GM12891 (cell line): ENCODE results near the gene ROGDI.

Experiments used
- DNase-seq: peaks from one replicate; pipeline ENCODE4 v3.0.0; 2011; ENCODE audit warnings: low spot score; ENCODE audit not compliant: insufficient read length
- FAIRE-seq: peaks from 2 replicates; lab custom pipeline; 2011; peaks lifted over from hg19 to GRCh38; lab: Jason Lieb, UNC
- PAX5 ChIP-seq: IDR thresholded peaks from 2 replicates; pipeline ENCODE4 v1.6.1; 2011; ENCODE audit warnings: low read length, moderate library complexity, mild to moderate bottlenecking; ENCODE audit not compliant: insufficient read depth, severe bottlenecking
- POLR2A ChIP-seq: IDR thresholded peaks from 2 replicates; pipeline ENCODE4 v1.6.1; 2011; ENCODE audit warnings: low read depth, low read length, control low read depth
- POLR2AphosphoS5 ChIP-seq: IDR thresholded peaks from 2 replicates; pipeline ENCODE4 v1.6.1; 2011; ENCODE audit warnings: low read depth, low read length, control low read depth
- POU2F2 ChIP-seq: IDR thresholded peaks from 2 replicates; pipeline ENCODE4 v1.6.1; 2011; ENCODE audit warnings: low read depth, mild to moderate bottlenecking, control low read depth, low read length, moderate library complexity
- SPI1 ChIP-seq: IDR thresholded peaks from 2 replicates; pipeline ENCODE4 v1.6.1; 2011; ENCODE audit warnings: low read depth, low read length, control low read depth
- TAF1 ChIP-seq: IDR thresholded peaks from 2 replicates; pipeline ENCODE4 v1.6.1; 2011; ENCODE audit warnings: low read depth, low read length, control low read depth

The ROGDI gene

GRCh38 chr16:4783951-4784336 is 18.5 kb downstream of the ROGDI start:
- no peak for DNase-seq
- TF ChIP-seq POU2F2 (no peak), PAX5 (no peak), TAF1 (no peak), POLR2AphosphoS5 (no peak), POLR2A (no peak), SPI1 (no peak)
- no peak for FAIRE-seq

DNA sequence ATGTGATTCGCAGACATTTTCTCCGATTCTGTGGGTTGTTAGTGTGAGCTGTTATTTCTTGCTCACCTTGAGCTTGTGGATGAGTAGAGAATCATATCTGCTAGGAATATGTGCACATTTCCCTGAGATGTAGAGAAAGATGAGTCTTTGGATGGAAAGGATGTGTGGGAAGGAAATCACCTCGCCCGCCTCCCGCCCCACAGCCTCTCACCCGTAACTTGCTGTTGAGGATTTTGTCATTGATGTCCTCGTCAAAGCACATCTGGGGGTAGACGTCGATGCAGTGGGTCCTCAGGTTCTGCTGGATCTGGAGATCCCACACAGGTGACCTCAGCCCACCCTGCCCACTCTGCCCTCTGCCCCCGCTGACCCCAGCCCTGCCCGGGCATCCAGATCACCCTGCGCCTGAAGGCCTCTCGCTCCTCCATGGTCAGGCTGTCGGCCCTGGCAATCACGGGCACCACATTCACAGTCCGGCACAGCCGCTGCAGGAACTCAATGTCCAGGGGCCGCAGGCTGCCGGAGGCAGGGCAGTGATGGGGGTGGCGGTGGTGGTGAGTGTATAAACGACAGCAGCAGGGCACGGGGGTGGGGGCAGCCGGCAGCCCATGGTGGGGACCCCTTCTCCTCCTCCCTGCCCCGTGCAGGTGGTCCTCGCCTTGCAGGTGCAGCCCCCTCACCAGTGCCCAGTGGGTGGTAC is 19.0 kb downstream of the ROGDI start:
- TF ChIP-seq SPI1 (no peak), POLR2AphosphoS5 (no peak), POU2F2 (no peak), POLR2A (no peak), TAF1 (no peak)
- no peak for FAIRE-seq
- no peak for DNase-seq

DNA sequence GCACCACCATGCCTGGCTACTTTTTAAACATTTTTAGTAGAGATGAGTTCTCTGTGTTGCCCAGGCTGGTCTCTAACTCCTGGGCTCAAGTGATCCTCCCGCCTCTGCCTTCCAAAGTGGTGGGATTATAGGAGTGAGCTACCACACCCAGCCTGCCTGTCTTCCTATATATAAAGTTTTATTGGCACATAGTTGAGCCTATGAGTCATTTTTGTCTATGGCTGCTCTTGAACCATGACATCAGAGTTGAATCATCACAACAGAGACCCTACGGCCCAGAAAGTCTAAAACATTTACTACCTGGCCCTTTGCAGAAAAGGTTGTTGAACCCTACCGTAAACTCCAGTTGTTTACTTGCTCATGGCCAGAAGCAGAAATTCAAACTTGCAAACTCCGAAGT is 22.2 kb downstream of the ROGDI start:
- DNase-seq = no peak

DNA sequence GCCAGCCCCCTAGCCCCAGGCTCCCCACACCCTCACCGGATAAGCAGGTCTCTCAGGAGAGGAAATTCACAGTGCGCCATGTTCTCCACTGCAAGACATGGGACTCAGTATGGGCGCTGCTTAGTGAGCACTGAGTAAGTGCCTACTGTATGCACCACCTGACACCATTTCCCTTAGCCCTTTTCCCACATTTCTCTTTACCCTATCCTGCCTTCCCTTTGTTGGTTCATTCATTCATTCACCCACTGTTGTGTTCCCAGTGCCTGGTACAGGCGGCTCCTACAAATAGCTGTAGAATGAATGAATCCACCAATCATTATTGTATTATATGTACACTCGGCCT is 24.4 kb downstream of the ROGDI start:
- TF ChIP-seq PAX5 = no peak
- no peak for TF ChIP-seq TAF1
- no peak for TF ChIP-seq POLR2A
- no peak for TF ChIP-seq POU2F2
- TF ChIP-seq POLR2AphosphoS5 = no peak
- no peak for TF ChIP-seq SPI1
- FAIRE-seq (no peak), DNase-seq (no peak)

More for the DNA sequence above, 22.2 kb downstream of the ROGDI start:
- FAIRE-seq = no peak
- TF ChIP-seq SPI1 = no peak
- TF ChIP-seq POLR2A = no peak
- no peak for TF ChIP-seq POLR2AphosphoS5
- TF ChIP-seq POU2F2 = no peak

DNA sequence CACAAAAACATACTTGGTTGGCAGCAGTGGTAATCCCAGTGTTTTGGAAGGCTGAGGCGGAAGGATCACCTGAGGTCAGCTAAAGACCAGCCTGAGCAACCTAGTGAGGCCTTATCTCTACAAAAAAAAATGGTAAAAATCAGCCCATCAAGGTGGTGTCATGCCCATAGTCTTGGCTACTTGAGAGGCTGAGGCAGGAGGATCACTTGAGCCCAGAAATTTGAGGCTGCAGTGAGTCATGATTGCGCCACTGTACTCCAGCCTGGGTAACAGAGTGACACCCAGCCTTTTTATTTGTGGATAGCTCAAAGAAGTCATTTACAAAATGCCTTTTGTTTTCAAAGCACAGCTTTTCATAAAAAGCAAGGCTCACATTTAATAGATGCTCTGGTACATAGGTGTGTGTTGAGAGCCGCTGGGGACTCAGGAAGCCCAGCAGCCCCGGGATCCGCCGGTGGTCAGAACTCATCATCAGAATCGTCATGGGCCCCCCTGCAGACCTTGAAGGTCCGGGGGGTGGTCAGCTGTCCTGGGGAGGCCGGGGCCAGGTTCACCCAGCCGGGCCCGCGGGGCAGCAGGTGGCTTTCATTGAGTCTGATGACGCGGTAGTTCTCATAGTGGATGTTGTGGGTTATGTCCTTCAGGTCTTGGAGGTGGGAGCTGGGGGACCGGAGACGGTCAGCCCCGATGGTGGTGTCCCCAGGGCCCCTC is 24.9 kb downstream of the ROGDI start:
- TF ChIP-seq POLR2A (no peak), POU2F2 (no peak), PAX5 (no peak), POLR2AphosphoS5 (no peak), SPI1 (no peak)
- FAIRE-seq (no peak), DNase-seq (no peak)

- TF ChIP-seq POU2F2 = no peak
- no peak for TF ChIP-seq SPI1
- no peak for TF ChIP-seq TAF1
- no peak for TF ChIP-seq POLR2A
- TF ChIP-seq PAX5 = no peak
- no peak for TF ChIP-seq POLR2AphosphoS5
- DNase-seq = no peak
- no peak for FAIRE-seq
These were observed 26.2 kb downstream of the ROGDI start for GRCh38 chr16:4776141-4776705.

- TF ChIP-seq POLR2AphosphoS5 (no peak), POU2F2 (no peak), TAF1 (no peak), POLR2A (no peak), SPI1 (no peak), PAX5 (no peak)
- DNase-seq = no peak
- FAIRE-seq = no peak
These were observed 27.4 kb downstream of the ROGDI start for GRCh38 chr16:4775005-4775404.

DNA sequence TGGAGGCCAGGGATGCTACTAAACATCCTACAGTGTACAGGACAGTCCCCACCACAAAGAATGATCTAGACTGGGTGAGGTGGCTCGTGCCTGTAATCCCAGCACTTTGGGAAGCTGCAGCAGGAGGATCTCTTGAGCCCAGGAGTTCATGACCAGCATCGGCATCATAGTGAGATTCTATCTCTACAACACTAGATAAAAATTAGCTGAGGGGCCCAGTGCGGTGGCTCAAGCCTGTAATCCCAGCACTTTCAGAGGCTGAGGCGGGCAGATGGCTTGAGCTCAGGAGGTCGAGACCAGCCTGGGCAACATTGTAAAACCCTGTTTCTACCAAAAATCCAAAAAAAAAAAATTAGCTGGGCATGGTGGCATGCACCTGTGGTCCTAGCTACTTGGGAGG is 30.1 kb downstream of the ROGDI start:
- no peak for TF ChIP-seq TAF1
- no peak for TF ChIP-seq POU2F2
- DNase-seq = no peak
- no peak for FAIRE-seq

- TF ChIP-seq TAF1 = no peak
- TF ChIP-seq SPI1 = no peak
- no peak for TF ChIP-seq PAX5
- no peak for TF ChIP-seq POU2F2
- no peak for TF ChIP-seq POLR2A
- no peak for TF ChIP-seq POLR2AphosphoS5
- no peak for FAIRE-seq
These were observed 30.8 kb downstream of the ROGDI start for GRCh38 chr16:4771646-4772045.

DNA sequence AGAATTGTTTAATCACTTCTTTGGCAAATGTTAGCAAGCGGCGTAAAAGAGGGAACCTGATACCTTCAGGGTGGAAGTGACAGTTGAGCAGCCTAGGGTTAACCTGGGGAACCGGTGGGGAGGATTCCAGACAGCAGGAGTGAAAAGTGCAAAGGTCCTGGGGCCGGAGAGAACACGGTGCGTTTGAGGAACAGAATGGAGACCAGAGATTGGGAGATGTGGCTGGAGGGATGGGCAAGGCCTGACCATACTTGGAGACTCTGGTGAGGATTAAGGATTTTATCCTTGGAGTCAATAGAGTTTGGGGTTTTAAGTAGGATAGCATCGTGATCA is 33.2 kb downstream of the ROGDI start:
- DNase-seq = no peak
- no peak for TF ChIP-seq TAF1
- FAIRE-seq = no peak

More at GRCh38 chr16:4771646-4772045, 30.8 kb downstream of the ROGDI start:
- no peak for DNase-seq
